Epithelial cell of esophagus (primary cell): Measurements from ENCODE around the gene FHL2.
A peak's percentile ranks its signal among the peaks of the same experiment; 100 is the strongest.

Experiments
- DNase-seq: peaks from one replicate; pipeline ENCODE4 v3.0.0; 2010; ENCODE audit warnings: low read depth
- H3K4me3 ChIP-seq: 2 replicates; pipeline ENCODE4 v1.5.1; 2011; ENCODE audit warnings: mild to moderate bottlenecking, low read length, control low read depth
- CTCF ChIP-seq: IDR thresholded peaks from 2 replicates; pipeline ENCODE4 v1.5.1; 2011; ENCODE audit warnings: low read depth, mild to moderate bottlenecking, low read length, control low read depth, inconsistent platforms; ENCODE audit not compliant: insufficient read depth; ENCODE audit errors: missing control alignments

Gene FHL2

GRCh38 chr2:105364436-105365139 lies 34.3 kb downstream of the FHL2 start:
- no peak for DNase-seq
- H3K4me3 ChIP-seq, result no peak overlapping the region
- no peak for TF ChIP-seq CTCF

DNA sequence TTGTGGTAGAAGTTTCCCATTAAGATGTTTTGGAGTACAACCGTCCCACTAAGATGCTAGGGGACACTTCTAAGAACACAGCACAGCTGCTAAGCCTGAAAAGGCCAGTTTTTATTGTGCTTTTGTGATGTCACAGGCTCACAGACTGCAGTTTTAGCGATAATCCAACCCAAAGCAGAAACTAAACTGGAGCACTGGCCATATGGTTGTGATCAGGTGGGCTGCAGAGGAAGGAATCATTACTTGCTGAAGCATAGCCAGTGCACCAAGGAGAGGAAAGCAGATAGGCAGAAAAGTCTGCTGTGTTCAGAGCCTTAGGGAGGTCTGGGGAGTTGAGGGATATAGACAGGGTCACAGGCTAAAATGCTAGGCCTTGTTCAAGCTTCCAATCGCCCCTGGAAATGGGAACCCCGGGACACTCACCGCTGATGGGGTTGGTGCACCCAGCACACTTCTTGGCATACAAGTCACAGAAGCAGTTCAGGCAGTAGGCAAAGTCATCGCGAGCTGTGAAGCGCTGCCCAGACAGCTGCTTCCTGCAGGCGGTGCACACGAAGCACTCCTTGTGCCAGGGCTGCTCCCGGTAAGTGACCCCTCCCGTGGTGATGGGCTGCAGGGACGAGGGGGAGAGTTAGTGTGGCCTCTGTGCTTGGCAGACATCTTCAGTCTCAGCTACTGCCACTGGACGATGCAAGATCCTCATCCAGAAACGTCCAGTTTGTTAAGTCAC lies 35.8 kb downstream of the FHL2 start:
- H3K4me3 ChIP-seq, result no peak overlapping the region
- no peak for DNase-seq
- no peak for TF ChIP-seq CTCF

DNA sequence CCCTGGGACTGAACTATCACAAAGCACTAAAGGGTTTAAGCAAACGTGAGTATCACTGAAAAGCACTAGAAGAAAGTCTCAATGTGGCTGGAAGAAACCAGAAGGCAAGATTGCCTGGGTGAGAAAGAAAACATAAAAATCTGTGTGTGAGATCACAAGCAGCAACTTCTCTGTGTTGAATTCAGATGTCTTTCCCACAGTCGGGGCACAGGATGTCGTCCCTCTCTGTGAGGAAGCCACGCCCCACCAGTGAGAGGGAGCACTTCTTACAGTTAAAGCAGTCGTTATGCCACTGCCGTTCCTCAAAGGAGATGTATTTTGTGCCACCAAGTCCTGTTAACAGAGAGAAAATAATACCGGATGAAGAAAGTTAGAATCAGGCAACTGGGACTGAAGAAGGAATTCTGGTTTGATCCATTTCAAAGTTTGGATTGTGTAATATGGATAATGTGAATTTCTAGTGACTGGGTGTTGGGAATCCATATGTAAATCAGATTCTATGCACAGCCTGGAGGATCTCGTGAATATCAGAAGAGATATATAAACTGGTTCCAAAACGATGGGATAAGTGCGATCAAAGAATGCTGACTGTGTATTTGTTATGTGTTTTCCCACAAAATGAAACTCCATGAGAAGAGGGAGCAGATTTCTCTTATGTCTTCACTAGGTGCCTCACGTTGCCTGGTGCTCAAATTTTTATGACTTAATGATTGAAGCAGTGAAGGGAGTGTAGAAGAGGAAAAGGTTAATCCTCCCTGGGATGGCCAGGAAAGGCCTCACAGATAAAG lies 37.6 kb downstream of the FHL2 start:
- no peak for TF ChIP-seq CTCF
- H3K4me3 ChIP-seq, result no peak overlapping the region
- DNase-seq, result no peak

- no peak for TF ChIP-seq CTCF
- DNase-seq, result no peak
- H3K4me3 ChIP-seq, result no peak overlapping the region
These were observed 40.3 kb downstream of the FHL2 start for GRCh38 chr2:105358593-105358992.

DNA sequence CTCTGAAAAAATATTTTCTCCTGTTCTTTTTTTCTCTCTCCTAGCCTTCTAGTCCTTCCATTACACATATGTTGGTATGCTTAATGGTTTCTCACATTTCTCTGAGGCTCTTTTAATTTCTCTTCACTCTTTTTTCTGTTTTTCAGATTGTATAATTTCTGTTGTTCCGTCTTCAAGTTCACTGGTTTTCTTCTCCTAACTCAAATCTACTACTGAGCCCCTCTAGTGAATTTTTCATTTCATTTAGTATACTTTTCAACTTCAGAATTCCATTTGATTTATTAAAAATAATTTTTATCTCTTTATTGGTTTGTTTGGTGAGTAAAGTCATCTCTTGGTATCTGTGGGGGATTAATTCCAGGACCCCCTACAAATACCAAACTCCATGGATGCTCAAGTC lies 41.7 kb downstream of the FHL2 start:
- no peak for TF ChIP-seq CTCF
- no peak for DNase-seq
- no peak overlapping the region for H3K4me3 ChIP-seq

DNA sequence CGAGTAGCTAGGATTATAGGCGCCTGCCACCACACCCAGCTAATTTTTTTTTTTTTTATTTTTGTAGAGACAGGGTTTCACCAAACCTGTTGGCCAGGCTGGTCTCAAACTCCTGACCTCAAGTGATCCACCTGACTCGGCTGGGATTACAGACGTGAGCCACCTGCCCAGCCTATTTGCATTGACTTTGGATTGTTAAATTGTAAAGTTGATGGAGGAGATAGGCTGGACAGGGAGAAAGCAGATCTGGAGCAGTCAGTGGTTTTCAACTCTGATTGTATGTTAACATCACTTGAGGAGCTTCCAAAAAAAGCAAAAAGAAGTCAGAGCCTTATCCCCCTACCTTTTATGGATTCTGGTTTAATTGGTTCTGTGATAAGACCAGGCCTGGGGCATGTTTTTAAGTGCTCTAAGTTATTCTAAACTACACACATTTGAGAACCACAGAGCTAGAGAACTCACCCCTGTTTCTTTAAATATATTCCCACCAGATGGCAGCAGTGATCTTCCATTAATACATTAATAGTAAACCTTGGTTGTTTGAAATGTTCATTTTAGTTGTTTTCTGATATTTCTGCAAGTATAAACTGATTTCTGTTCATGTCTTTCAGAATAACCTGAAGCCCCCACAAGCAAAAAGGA lies 54.0 kb downstream of the FHL2 start:
- no peak overlapping the region for H3K4me3 ChIP-seq
- peak; percentile 42 for TF ChIP-seq CTCF
- DNase-seq, result peak; percentile 51
